Measurements from ENCODE around the gene PEX5.
A peak's percentile ranks its signal among the peaks of the same experiment; 100 is the strongest.
"Not testable (repeated sequence)": the region's sequence is repeated elsewhere in the genome, so short reads cannot be mapped to it uniquely, and the experiment has no call there.

PEX5 gene

DNA sequence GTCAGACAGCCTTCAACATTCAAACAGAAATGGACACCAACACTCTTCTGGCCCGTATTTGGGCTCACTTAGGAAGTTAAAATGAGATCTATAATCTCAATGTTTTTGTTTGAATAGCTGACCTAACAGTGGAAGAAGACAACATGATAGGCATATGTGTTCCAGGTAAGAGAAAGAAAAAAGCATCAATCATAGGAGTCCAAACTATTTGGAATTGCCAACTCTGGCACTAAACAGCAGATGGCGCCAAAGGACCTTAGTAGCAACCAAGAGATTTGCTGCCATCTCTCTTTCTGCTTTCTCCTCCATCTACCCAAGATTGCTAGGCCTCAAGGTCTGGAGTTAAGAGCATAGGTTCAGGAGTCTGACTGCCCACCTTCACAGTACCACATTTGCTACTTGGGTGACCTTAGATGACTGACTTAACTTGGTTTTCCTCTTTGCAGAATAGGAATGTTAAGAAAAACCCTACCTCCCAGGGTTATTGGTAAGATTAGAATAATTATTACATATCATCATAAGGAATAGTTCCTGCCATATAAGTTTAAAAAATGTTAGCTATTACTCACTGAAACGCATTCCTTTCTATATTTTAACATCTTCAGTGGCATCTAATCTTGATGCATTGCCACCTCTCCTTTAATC is 30.2 kb downstream of the PEX5 start:
- peak; percentile 48 for DNase-seq

DNA sequence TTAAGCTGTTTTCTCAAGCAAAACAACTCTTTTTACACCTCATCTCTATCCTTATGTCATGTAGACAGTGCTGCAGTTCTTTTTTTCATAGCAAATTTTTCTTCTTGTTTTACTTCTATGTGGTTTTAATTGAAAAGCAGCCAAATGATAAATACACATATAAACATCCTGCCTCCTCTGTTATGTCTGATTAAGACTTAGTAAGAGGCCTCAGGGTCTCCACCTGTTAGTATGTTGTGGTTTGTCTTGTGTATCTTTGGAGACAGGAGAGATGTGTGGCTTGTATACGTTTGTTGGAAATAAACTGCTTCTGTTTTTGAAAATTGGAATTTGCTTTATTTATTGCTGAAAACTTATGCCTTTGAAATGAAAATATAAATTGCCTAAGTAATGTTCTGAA is 32.0 kb downstream of the PEX5 start:
- no peak for DNase-seq

DNA sequence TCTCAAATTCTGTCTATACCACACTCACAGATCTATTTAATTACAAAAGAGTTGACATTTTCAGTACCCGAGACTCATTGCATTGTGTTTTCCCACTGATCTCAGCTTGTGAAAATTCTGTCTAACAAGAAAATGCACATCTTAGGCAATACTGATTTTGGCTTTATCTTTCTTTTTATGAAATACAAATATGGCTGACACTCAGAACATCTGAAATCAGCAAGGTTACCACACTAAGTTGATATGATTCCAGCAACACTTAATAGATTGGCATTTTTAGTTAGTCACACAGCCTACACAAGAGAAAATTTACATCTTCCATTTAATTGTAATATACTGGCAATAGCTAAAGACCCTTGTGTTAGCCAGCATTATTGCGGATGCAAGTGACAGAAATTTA is 40.3 kb downstream of the PEX5 start:
- no peak for DNase-seq

DNA sequence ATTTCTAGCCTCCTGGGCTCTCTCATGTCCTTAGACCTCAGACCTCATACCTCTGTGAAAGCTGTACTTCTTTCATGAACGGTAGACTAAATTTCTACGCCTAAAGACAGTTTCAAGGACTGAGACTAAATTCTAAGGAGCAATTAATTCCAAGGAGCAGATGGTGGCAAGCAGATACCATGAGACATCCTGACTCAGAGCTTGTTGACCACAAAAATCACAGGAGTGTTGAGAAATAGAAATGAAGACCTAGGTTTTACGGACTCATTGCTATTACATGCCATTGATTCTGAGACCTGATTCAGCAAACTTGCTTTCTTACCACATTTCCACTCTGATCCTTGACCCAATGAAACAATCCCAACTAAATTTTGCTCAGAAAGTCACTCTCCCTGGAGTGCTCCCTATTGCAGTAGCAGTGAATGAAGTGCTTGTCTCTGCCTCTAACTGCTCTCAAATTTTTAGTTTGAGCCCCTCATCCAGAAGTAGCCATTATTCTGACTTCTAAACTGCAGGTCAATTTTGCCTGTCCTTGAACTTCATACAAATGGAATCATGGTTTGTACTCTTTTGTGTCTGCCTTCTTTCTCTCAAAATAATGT is 52.0 kb downstream of the PEX5 start:
- DNase-seq: no peak

DNA sequence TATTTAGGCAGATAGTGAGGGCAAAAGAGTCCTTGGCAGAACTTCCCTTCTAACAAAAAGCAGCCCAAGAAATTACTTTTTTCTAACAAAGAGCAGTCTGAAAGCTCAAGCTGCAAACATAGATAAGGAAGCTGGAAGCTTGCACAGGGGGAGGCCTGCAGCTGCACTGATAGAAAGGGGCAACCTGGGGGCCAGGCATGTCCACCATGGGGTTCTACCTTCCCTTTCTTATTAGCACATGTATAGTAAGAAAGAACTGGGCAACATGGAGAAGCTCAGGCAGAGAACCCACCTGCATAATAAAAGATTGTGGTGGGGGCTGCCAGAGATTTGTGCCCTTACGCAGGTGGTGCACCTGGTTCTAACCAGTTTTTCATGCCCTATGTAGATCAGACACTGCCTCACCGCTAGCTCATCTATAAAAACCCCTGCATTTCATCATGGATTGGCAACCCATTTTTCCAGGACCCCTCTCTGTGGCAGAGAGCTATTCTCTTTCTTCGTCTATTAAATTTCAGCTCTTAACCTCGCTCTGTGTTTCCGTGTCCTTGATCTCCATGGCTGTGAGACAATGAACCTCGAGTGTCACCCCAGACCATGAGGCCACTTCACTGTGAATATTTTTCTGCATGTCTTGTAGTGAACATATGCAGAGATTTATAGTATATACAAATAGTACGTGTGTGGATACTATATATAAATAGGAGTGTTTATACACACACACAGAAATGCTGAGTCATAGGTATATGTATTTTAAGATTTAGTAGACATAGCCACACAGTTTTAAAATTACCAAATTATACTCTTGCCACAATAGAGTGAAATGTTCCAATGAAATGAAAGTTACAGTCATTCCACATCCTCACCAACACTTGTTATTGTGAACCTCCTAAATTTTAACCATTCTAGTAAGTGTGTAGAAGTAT is 53.0 kb downstream of the PEX5 start:
- DNase-seq: no peak

DNA sequence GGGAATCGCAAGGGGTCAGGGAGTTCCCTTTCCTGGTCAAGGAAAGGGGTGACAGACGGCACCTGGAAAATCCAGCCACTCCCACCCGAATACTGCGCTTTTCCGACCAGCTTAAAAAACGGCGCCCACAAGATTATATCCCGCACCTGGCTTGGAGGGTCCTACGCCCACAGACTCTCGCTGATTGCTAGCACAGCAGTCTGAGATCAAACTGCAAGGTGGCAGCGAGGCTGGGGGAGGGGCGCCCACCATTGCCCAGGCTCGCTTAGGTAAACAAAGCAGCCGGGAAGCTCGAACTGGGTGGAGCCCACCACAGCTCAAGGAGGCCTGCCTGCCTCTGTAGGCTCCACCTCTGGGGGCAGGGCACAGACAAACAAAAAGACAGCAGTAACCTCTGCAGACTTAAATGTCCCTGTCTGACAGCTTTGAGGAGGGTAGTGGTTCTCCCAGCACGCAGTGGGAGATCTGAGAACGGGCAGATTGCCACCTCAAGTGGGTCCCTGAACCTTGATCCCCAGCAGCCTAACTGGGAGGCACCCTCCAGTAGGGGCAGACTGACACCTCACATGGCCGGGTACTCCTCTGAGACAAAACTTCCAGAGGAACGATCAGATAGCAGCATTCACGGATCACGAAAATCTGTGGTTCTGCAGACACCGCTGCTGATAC is 62.0 kb downstream of the PEX5 start:
- DNase-seq: not testable (repeated sequence)

DNA sequence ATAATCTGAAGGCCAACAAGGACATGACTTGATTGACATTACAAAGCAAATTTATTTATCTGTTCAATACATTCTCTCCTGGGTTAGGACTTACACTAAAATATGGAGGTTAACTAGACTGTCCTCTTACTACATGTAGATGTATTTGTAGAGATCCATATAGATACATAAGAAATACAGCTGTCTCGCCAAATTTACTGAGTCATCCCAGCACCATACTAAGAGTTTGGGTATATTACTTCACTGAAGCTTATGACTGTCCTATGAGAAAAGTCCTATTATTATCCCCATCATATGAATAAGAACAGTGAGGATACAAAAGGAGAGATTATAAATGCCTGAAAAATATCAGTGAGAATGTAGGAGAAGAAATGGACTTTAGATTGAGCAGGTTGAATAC is 69.6 kb downstream of the PEX5 start:
- DNase-seq: no peak

Measured in effector CD8-positive, alpha-beta T cell (primary cell).